ENCODE results near the gene ADRA2B.

The ADRA2B gene

GRCh38 chr2:96100893-96101304 is 15.5 kb downstream of the ADRA2B start:
- DNase-seq (ENCODE audit: low read depth): no peak
- H3K4me3 ChIP-seq (ENCODE audit: low read depth, low read length): no peak overlapping the region
- TF ChIP-seq CTCF (IDR thresholded peaks at IDR 0.05; ENCODE audit: low read depth, low read length, missing control alignments): no peak

- no peak overlapping the region for H3K4me3 ChIP-seq (ENCODE audit: low read depth, low read length)
- no peak for DNase-seq (ENCODE audit: low read depth)
- TF ChIP-seq CTCF (IDR thresholded peaks at IDR 0.05; ENCODE audit: low read depth, low read length, missing control alignments): no peak
Measured at GRCh38 chr2:96099861-96100798, 16.2 kb downstream of the ADRA2B start.

- TF ChIP-seq CTCF (IDR thresholded peaks at IDR 0.05; ENCODE audit: low read depth, low read length, missing control alignments): no peak
- DNase-seq (ENCODE audit: low read depth): no peak
- no peak overlapping the region for H3K4me3 ChIP-seq (ENCODE audit: low read depth, low read length)
Measured at GRCh38 chr2:96098900-96099590, 17.3 kb downstream of the ADRA2B start.

GRCh38 chr2:96097951-96098823 is 18.2 kb downstream of the ADRA2B start:
- DNase-seq (ENCODE audit: low read depth): no peak
- no peak for TF ChIP-seq CTCF (IDR thresholded peaks at IDR 0.05; ENCODE audit: low read depth, low read length, missing control alignments)
- no peak overlapping the region for H3K4me3 ChIP-seq (ENCODE audit: low read depth, low read length)

GRCh38 chr2:96097441-96097840 is 18.9 kb downstream of the ADRA2B start:
- no peak for DNase-seq (ENCODE audit: low read depth)
- TF ChIP-seq CTCF (IDR thresholded peaks at IDR 0.05; ENCODE audit: low read depth, low read length, missing control alignments): no peak
- no peak overlapping the region for H3K4me3 ChIP-seq (ENCODE audit: low read depth, low read length)

GRCh38 chr2:96095116-96095636 is 21.2 kb downstream of the ADRA2B start:
- no peak for DNase-seq (ENCODE audit: low read depth)
- H3K4me3 ChIP-seq (ENCODE audit: low read depth, low read length): no peak overlapping the region
- no peak for TF ChIP-seq CTCF (IDR thresholded peaks at IDR 0.05; ENCODE audit: low read depth, low read length, missing control alignments)

All from GM12864 (cell line).